Activated CD4-positive, alpha-beta T cell treated with anti-CD3 and anti-CD28 coated beads for 48 hours (primary cell): Measurements from ENCODE around the gene PARD3B.

Source experiments
- DNase-seq: peaks from one replicate; pipeline ENCODE4 v3.0.0-alpha.2; 2020

Gene PARD3B

GRCh38 chr2:204590063-204590462 is 44.8 kb downstream of the PARD3B start:
- no peak for DNase-seq

DNA sequence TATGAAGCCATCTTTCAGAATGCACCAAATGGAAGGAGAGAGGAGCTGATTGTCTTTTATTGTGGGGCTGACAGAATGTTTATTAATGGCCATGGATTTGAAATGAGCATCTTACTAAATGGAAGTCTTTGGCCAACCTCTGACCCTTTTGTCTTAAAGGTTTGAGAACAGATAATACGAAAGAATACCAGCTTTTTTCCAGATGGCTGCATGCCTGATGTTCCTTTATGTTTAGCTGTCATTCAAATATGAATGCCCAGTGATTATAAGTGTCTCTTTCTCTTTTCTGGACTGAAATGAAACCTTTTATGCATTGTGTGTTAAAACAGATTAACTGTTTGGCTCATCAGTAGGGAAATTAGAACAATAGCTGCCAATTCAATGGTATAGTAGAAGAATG is 46.0 kb downstream of the PARD3B start:
- no peak for DNase-seq

GRCh38 chr2:204604061-204604460 is 58.8 kb downstream of the PARD3B start:
- no peak for DNase-seq

GRCh38 chr2:204608237-204608939 is 63.1 kb downstream of the PARD3B start:
- no peak for DNase-seq

GRCh38 chr2:204611017-204611631 is 65.8 kb downstream of the PARD3B start:
- DNase-seq: no peak

GRCh38 chr2:204611764-204612163 is 66.5 kb downstream of the PARD3B start:
- DNase-seq: no peak

- DNase-seq: no peak
Measured at GRCh38 chr2:204613635-204614034, 68.4 kb downstream of the PARD3B start.

DNA sequence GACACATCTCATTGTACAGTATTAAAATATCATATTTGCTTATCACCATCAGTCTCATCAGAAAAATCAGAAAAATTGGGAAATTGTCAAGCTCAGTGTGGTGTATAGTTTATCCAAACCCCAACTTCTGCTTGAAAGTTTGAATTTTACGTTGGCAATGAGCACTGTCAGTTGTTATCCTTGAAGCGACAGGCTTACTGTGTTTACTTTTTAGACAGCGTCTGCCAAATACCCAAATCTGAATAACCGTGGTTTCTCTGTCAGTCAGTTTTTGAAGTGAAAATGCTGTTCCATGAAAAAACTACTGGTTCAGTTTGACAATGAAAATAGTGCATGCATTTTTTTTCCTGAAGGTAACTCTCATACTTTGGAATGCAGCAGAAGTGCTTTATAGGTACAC is 70.2 kb downstream of the PARD3B start:
- no peak for DNase-seq

GRCh38 chr2:204625135-204625534 is 79.9 kb downstream of the PARD3B start:
- DNase-seq: no peak

- no peak for DNase-seq
Measured at GRCh38 chr2:204628926-204629712, 83.8 kb downstream of the PARD3B start.

DNA sequence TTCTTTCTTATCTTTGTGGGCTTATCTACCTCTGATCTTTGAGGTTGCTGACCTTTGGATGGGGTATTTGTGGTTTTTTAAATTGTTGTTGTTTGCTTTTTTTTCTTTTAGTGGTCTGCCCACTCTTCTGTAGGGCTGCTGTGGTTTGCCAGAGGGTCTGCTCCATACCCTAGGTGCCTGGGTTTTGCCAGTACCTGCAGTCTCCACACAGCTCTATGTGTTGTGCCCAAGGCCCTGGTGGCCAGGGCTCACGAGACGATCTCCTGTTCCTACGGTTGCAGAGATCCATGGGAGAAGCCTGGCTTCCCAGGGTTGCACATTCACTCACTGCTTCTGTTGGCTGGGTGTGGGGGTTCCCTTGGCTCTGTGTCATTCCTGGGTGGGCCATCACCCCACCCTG is 87.1 kb downstream of the PARD3B start:
- DNase-seq: no peak

- no peak for DNase-seq
Measured at GRCh38 chr2:204634564-204634963, 89.3 kb downstream of the PARD3B start.

DNA sequence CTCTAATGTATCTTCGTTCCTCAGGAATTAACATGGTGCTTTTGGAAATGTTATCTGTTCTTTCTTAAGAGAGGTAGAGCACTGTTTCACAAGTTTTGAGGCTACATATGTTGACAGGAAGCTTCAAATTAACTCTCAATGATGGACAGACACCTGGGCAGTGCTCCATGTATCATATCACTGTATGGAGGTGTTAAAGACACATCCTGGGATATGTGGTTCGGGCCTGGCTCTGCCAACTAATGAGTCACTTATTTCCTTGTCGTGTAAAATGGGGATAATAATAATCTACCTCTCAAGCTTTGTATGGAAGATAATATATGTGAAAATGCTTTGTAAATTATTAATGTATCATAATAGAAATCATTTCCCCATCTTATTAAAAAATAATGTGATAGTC is 90.2 kb downstream of the PARD3B start:
- no peak for DNase-seq

- DNase-seq: no peak
Measured at GRCh38 chr2:204638471-204639194, 93.4 kb downstream of the PARD3B start.

DNA sequence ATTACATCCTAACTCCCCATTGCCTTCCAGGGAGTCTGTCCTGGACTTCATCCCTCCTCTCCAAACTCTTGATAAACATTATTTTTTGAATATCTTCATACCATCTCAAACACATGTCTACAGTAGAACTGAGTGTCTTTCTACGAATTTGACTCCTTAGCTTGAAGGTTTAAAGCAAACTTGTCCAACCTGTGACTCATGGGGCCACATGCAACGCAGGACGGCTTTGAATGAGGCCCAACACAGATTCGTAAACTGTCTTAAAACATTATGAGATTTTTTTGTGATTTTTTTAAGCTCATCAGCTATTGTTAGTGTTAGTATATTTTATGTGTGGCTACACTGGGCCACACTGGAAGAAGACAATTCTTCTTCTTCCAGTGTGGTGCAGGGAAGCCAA is 98.1 kb downstream of the PARD3B start:
- no peak for DNase-seq

GRCh38 chr2:204645018-204645773 is 99.9 kb downstream of the PARD3B start:
- no peak for DNase-seq

DNA sequence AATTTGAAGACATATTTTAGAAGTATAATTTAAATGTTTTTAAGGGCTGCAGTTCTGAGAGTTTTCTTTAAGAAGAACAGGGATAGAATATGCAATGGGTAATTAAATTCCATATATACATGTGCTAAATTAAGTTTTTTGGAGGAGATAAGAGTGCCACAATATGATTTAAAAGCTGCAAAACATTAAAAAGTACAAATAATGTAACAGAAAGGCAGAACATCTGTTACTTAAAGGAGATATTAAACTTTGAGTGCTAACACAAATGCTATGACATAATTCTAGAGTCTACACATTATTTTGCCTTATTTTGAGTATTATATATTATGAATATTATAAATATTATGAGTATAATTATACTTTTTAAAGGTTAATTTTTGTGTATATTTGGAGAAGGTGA is 102.4 kb downstream of the PARD3B start:
- DNase-seq: no peak

DNA sequence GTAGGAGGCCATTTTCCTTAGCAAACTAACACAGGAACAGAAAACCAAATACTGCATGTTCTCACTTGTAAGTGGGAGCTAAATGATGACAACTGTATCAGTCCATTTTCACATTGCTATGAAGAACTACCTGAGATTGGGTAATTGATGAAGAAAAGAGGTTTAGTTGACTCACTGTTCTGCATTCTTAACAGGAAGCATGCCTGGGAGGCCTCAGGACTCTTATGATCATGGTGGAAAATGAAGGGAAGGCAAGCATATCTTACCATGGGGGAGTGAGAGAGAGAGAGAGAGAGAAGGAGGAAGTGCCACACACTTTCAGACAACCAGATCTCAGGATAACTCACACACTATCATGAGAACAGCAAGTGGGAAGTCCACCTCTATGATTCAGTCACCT is 105.3 kb downstream of the PARD3B start:
- DNase-seq: no peak

GRCh38 chr2:204652063-204652462 is 106.8 kb downstream of the PARD3B start:
- DNase-seq: no peak

DNA sequence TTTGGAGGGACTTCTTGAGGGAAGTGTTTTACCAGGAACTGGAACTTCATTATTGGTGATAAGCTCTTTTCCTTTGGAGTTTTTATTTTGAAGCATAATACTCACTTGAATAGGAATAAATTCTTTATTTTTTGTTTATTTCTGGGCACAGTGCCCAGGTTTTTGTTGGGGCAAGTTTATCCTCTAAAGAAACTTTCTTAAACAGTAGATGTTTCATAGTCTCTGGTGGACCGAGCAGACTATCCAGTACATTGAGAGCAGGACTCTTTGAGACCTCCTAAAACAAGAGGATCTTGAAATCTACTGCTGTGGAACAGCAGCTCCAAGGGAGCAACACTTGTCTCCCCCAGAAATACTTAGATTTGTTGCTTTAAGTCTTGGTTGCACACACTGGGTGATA is 109.4 kb downstream of the PARD3B start:
- DNase-seq: no peak

GRCh38 chr2:204655101-204655500 is 109.8 kb downstream of the PARD3B start:
- DNase-seq: no peak

GRCh38 chr2:204655626-204656025 is 110.4 kb downstream of the PARD3B start:
- no peak for DNase-seq

DNA sequence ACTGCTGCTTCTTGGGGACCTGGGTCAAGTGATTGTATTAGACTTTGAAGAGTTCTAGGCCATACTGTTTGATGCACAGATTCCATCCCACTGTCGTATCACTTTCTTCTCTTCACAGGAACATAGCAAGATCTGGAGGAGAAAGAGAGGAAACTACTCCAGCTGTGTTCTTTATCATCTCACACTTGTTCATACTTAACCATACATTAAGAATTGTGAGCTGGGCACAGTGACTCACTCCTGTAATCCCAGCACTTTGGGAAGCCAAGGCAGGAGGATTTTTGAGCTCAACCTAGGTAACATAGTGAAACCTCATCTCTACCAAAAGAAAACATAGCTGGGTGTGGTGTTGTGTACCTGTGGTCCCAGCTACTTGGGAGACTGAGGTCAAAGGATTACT is 111.7 kb downstream of the PARD3B start:
- DNase-seq: no peak
